Neural cell (in vitro differentiated cells): ENCODE results near the gene ATG7.

ENCODE experiments used
- CTCF ChIP-seq: fragments of 450-650 bp; IDR thresholded peaks from 2 replicates; pipeline ENCODE4 v1.5.1; 2014; ENCODE audit warnings: antibody characterized with exemption, mild to moderate bottlenecking, moderate library complexity; ENCODE audit not compliant: poor library complexity, severe bottlenecking
- EP300 ChIP-seq: fragments of 450-650 bp; conservative IDR thresholded peaks from 2 replicates; pipeline ENCODE4 v1.6.1; 2014; ENCODE audit warnings: antibody characterized with exemption, mild to moderate bottlenecking, moderate library complexity; ENCODE audit not compliant: poor library complexity, severe bottlenecking
- EZH2 ChIP-seq: fragments of 200-600, 300-800 bp; shearing (Covaris generic), sonication (generic); IDR thresholded peaks from 2 replicates; pipeline ENCODE4 v1.6.1; 2014; ENCODE audit warnings: antibody characterized with exemption, low read length, borderline replicate concordance, mild to moderate bottlenecking; ENCODE audit not compliant: insufficient read depth, poor library complexity, severe bottlenecking
- POLR2AphosphoS5 ChIP-seq: IDR thresholded peaks from 2 replicates; pipeline ENCODE4 v1.6.1; 2012
- RAD21 ChIP-seq: fragments of 450-650 bp; conservative IDR thresholded peaks from 2 replicates; pipeline ENCODE4 v1.6.1; 2014; ENCODE audit warnings: antibody characterized with exemption, mild to moderate bottlenecking, moderate library complexity
- REST ChIP-seq: IDR thresholded peaks from 2 replicates; pipeline ENCODE4 v1.6.1; 2012; ENCODE audit warnings: borderline replicate concordance
- SMC3 ChIP-seq: fragments of 450-650 bp; conservative IDR thresholded peaks from 2 replicates; pipeline ENCODE4 v1.6.1; 2014; ENCODE audit warnings: antibody characterized with exemption, mild to moderate bottlenecking, moderate library complexity; ENCODE audit not compliant: poor library complexity
- TAF1 ChIP-seq: IDR thresholded peaks from 2 replicates; pipeline ENCODE4 v1.6.1; 2012; ENCODE audit warnings: low read depth

GRCh38 chr3:11539218-11539617 is 267.0 kb downstream of the ATG7 start:
- no peak for TF ChIP-seq POLR2AphosphoS5
- no peak for TF ChIP-seq CTCF
- TF ChIP-seq EZH2, result no peak
- no peak for TF ChIP-seq TAF1
- TF ChIP-seq EP300, result no peak
- TF ChIP-seq RAD21, result no peak
- TF ChIP-seq SMC3, result no peak
- no peak for TF ChIP-seq REST
